Neuronal stem cell (in vitro differentiated cells): Measurements from ENCODE around the gene BAIAP3.

Experiments
- DNase-seq: peaks from one replicate; pipeline ENCODE4 v3.0.0-alpha.2; 2013; ENCODE audit warnings: low spot score
- H2AFZ ChIP-seq: one replicate; pipeline ENCODE4 v1.6.1; 2013; ENCODE audit warnings: mild to moderate bottlenecking, low read length, inconsistent platforms
- H2AK5ac ChIP-seq: 2 replicates; pipeline ENCODE4 v1.6.1; 2013; ENCODE audit warnings: low read depth, mild to moderate bottlenecking, inconsistent platforms, low read length, moderate library complexity, mixed read lengths
- H2BK120ac ChIP-seq: 2 replicates; pipeline ENCODE4 v1.6.1; 2013; ENCODE audit warnings: low read depth, mild to moderate bottlenecking, inconsistent platforms, low read length, moderate library complexity, mixed read lengths
- H2BK12ac ChIP-seq: one replicate; pipeline ENCODE4 v1.6.1; 2013; ENCODE audit warnings: low read length, inconsistent platforms
- H2BK15ac ChIP-seq: 2 replicates; pipeline ENCODE4 v1.6.1; 2013; ENCODE audit warnings: mild to moderate bottlenecking, low read length, inconsistent platforms, mixed read lengths
- H2BK5ac ChIP-seq: one replicate; pipeline ENCODE4 v1.6.1; 2013; ENCODE audit warnings: inconsistent platforms, mild to moderate bottlenecking, low read length, moderate library complexity
- H3K14ac ChIP-seq: one replicate; pipeline ENCODE4 v1.6.1; 2013; ENCODE audit warnings: low read length, inconsistent platforms
- H3K18ac ChIP-seq: 2 replicates; pipeline ENCODE4 v1.6.1; 2013; ENCODE audit warnings: low read length, inconsistent platforms
- H3K23ac ChIP-seq: 2 replicates; pipeline ENCODE4 v1.6.1; 2013; ENCODE audit warnings: low read depth, mild to moderate bottlenecking, mixed read lengths, low read length, inconsistent platforms; ENCODE audit not compliant: poor library complexity
- H3K27ac ChIP-seq: replicated peaks from 3 replicates; pipeline ENCODE4 v1.5.1; 2013; ENCODE audit warnings: low read length, inconsistent platforms
- H3K27me3 ChIP-seq, 3 experiments: 2 replicates each; pipeline ENCODE4 v1.6.1; 2013; ENCODE audit warnings: low read length in 3 of 3, mild to moderate bottlenecking in 2 of 3, inconsistent platforms in 1 of 3, low read depth in 1 of 3, mixed read lengths in 1 of 3, moderate library complexity in 1 of 3; ENCODE audit not compliant: control insufficient read depth in 3 of 3, insufficient read depth in 3 of 3
- H3K36me3 ChIP-seq, 2 donors: replicated peaks in 1 of 2; 2 replicates each; pipeline ENCODE4 v1.6.1; 2013; ENCODE audit warnings: low read length in 2 of 2; ENCODE audit not compliant: control insufficient read depth in 2 of 2, insufficient read depth in 2 of 2
- H3K4ac ChIP-seq: 2 replicates; pipeline ENCODE4 v1.6.1; 2013; ENCODE audit warnings: inconsistent platforms, mild to moderate bottlenecking, low read length, moderate library complexity
- H3K4me1 ChIP-seq, 2 donors: 1 replicate in 1 of 2; 2 replicates in 1 of 2; pipeline ENCODE4 v1.6.1; 2013; ENCODE audit warnings: low read length in 2 of 2, low read depth in 1 of 2; ENCODE audit not compliant: control insufficient read depth in 2 of 2, insufficient read depth in 1 of 2
- H3K4me2 ChIP-seq: one replicate; pipeline ENCODE4 v1.6.1; 2013; ENCODE audit warnings: mild to moderate bottlenecking, low read length, inconsistent platforms; ENCODE audit not compliant: insufficient read depth, poor library complexity, severe bottlenecking
- H3K4me3 ChIP-seq, 2 donors: 2 replicates each; pipeline ENCODE4 v1.5.1; 2013; ENCODE audit warnings: low read length in 2 of 2, mild to moderate bottlenecking in 2 of 2, inconsistent platforms in 1 of 2, moderate library complexity in 1 of 2
- H3K79me1 ChIP-seq: one replicate; pipeline ENCODE4 v1.6.1; 2013; ENCODE audit warnings: low read depth, mild to moderate bottlenecking, inconsistent platforms, low read length, moderate library complexity
- H3K9ac ChIP-seq: one replicate; pipeline ENCODE4 v1.6.1; 2013; ENCODE audit warnings: mild to moderate bottlenecking, low read depth, low read length, inconsistent platforms; ENCODE audit not compliant: poor library complexity
- H3K9me3 ChIP-seq, 2 donors: replicated peaks in 1 of 2; 2 replicates each; pipeline versions ENCODE3 to v1.6.1; 2013; ENCODE audit warnings: low read length in 2 of 2, mild to moderate bottlenecking in 2 of 2, inconsistent platforms in 1 of 2, low read depth in 1 of 2, mixed read lengths in 1 of 2, moderate library complexity in 1 of 2; ENCODE audit not compliant: control insufficient read depth in 2 of 2, insufficient read depth in 1 of 2
- H4K8ac ChIP-seq: one replicate; pipeline ENCODE4 v1.6.1; 2013; ENCODE audit warnings: low read depth, mild to moderate bottlenecking, inconsistent platforms, low read length, moderate library complexity
- H4K91ac ChIP-seq: one replicate; pipeline ENCODE4 v1.6.1; 2013; ENCODE audit warnings: low read length, low read depth, mild to moderate bottlenecking, inconsistent platforms; ENCODE audit not compliant: poor library complexity
- WGBS, 2 donors: extraction: QIAGEN DNeasy Blood & Tissue Kit; methylation state at CpG; one replicate each; pipeline ENCODE4 v1.1.7; 2013; ENCODE audit warnings: missing lambda C conversion rate in 2 of 2, mixed read lengths in 1 of 2; ENCODE audit not compliant: insufficient read length in 2 of 2, insufficient replicate concordance in 1 of 2; ENCODE audit errors: extremely low coverage in 2 of 2; 5-methylcytosine and 5-hydroxymethylcytosine counted together

The BAIAP3 gene

DNA sequence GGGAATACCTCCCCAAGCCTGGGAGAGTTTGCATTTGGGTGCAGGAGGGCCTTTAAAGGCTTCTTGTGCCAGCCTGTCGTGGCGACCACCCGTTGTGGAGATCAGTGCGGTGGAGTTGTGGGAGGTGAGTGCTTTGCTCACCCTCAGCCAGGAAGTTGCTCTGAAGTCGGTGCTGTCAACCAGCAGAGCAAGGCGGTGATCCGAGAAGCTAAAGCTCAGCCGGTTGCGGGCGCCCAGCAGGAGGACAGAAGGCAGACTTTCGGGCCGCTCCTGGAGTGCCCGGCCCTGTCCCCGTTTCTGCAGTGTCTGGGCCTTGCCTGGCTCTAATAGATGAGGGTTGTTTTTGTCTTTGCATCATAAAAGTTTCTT is 22.6 kb upstream of the BAIAP3 start:
- Histone ChIP-seq H3K23ac (no peak overlapping the region), H3K18ac (no peak overlapping the region), H3K9me3 (no peaks in the 10 kb centered on the region), H3K27ac (no peak overlapping the region), H3K4me3 (peak overlapping the region; percentile 96 to 99), H4K8ac (no peak overlapping the region), H2BK5ac (no peak overlapping the region), H2BK120ac (no peak overlapping the region), H3K36me3 (peaks cover 32 to 55% of the 10 kb centered on the region in 2 donors), H2BK12ac (no peak overlapping the region), H3K27me3 (no peaks in the 10 kb centered on the region), H3K4me1 (peaks cover 12 to 13% of the 10 kb centered on the region in 2 donors), H3K14ac (no peak overlapping the region), H2BK15ac (no peak overlapping the region), H3K4ac (no peak overlapping the region), H3K79me1 (peaks cover 25% of the 10 kb centered on the region), H3K4me2 (peak overlapping the region; percentile 81), H2AK5ac (no peak overlapping the region), H2AFZ (no peak overlapping the region), H3K9ac (peak overlapping the region; percentile 85), H4K91ac (no peak overlapping the region)
- WGBS, 2 donors: no CpG with 5 or more reads among the region's 14 CpGs
- no peak for DNase-seq

DNA sequence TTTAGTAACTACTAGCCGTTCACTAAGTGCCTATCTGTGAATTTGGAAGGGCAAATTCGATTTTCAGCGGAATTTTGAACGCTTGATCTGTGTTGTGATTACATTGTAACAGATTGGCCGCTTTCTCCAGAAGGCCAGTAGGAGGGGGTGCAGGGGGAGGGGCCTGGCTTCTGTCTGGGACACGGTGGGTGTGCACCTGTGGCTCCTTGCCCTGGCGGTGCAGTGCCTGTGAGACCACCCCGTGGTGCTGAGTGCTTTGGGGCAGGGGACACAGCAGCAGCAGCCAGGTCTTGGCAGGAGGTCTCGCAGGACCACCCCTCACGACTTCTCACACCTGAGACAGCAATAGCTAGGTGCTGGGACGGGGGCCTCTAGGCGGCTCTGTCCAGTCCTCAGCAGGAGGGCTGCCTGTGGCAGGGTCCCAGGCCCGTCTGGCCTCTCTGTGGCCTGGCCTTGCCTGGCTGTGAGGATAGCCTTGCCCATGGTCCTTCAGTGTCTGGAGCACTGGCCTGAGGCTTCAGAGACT is 22.2 kb upstream of the BAIAP3 start:
- Histone ChIP-seq H3K4me3 (peak overlapping the region; percentile 96 to 99), H3K79me1 (peaks cover 29% of the 10 kb centered on the region), H4K91ac (no peak overlapping the region), H3K27ac (no peak overlapping the region), H2AK5ac (no peak overlapping the region), H2BK120ac (no peak overlapping the region), H2BK15ac (no peak overlapping the region), H3K4ac (no peak overlapping the region), H2BK12ac (peak overlapping the region; percentile 30), H3K27me3 (no peaks in the 10 kb centered on the region), H3K14ac (peak overlapping the region; percentile 61), H3K4me1 (peaks cover 12 to 13% of the 10 kb centered on the region in 2 donors), H3K9ac (peak overlapping the region; percentile 88), H3K4me2 (peak overlapping the region; percentile 81), H4K8ac (no peak overlapping the region), H3K18ac (no peak overlapping the region), H3K23ac (no peak overlapping the region), H2AFZ (no peak overlapping the region), H2BK5ac (no peak overlapping the region), H3K9me3 (no peaks in the 10 kb centered on the region), H3K36me3 (peaks cover 36 to 59% of the 10 kb centered on the region in 2 donors)
- WGBS, 2 donors: no CpG with 5 or more reads among the region's 13 CpGs
- DNase-seq: no peak

DNA sequence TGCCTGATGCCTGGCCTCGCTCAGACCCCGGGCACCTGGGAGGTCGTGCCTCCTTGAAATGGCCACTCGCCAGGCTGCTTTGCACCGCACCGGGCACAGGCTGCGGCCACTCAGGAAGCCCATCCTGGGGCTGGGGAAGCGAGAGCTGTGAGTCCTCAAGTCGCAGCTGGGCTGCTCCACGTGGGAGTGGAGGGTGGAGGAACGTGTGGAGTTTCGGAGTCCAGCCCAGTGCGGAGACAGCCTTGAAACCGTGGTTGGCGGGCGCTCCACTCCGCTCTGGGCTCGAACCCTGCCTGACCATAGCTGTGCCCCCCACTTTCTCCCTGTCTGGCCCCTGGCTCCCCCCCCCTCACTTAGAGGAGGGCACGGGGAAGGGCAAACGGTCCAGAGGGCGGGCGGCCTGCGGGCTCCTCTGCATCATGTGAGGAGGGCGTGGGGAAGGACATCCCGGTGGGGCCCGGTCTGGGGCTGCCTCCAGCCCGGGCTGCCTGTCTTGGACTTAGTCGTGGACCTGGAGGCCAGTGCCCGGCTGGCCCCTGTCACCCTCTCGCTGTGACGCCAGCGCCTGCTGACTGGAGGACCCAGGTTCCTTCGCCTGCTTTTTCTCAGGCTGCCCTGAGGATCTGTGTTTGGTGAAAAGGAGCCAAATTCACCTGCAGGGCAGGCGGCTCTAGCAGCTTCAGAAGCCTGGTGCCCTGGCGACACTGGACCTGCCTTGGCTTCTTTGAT is 21.5 kb upstream of the BAIAP3 start:
- Histone ChIP-seq H2AK5ac (no peak overlapping the region), H3K14ac (peak overlapping the region; percentile 61), H3K18ac (no peak overlapping the region), H4K91ac (no peak overlapping the region), H3K23ac (peak overlapping the region; percentile 85), H3K36me3 (peaks cover 42 to 66% of the 10 kb centered on the region in 2 donors), H3K9ac (peak overlapping the region; percentile 88), H4K8ac (peak overlapping the region; percentile 17), H3K79me1 (peaks cover 30% of the 10 kb centered on the region), H2AFZ (no peak overlapping the region), H2BK120ac (no peak overlapping the region), H2BK15ac (no peak overlapping the region), H3K9me3 (no peaks in the 10 kb centered on the region), H3K4me3 (peak overlapping the region; percentile 96 to 99), H2BK5ac (peak overlapping the region; percentile 35), H3K4me2 (peak overlapping the region; percentile 81), H3K27me3 (no peaks in the 10 kb centered on the region), H3K27ac (no peak overlapping the region), H3K4me1 (peaks cover 12 to 13% of the 10 kb centered on the region in 2 donors), H3K4ac (no peak overlapping the region), H2BK12ac (peak overlapping the region; percentile 30)
- WGBS, 2 donors: no CpG with 5 or more reads among the region's 35 CpGs
- no peak for DNase-seq

DNA sequence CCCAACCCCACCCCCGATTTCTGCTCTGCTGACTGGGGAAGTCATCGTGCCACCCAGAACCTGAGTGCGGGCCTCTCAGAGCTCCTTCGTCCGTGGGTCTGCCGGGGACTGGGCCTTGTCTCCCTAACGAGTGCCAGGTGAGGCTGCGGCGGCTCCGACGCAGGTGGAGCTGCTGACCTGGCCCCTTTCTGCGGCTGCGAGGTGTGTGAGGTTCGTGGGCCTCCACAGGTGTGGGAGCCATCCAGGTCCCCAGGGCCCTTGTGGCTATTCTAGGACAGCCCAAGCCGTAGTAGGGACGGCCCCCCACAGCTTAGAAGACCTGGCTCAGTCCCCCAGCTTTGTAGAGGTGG is 21.0 kb upstream of the BAIAP3 start:
- Histone ChIP-seq H3K4me3 (no peak overlapping the region), H2BK5ac (no peak overlapping the region), H3K79me1 (peaks cover 34% of the 10 kb centered on the region), H2AK5ac (no peak overlapping the region), H2BK12ac (no peak overlapping the region), H3K9ac (no peak overlapping the region), H3K23ac (no peak overlapping the region), H3K4ac (no peak overlapping the region), H3K9me3 (no peaks in the 10 kb centered on the region), H3K4me1 (peaks cover 12 to 13% of the 10 kb centered on the region in 2 donors), H3K18ac (no peak overlapping the region), H4K8ac (no peak overlapping the region), H3K4me2 (no peak overlapping the region), H3K36me3 (peaks cover 46 to 71% of the 10 kb centered on the region in 2 donors), H4K91ac (no peak overlapping the region), H2BK15ac (no peak overlapping the region), H3K14ac (no peak overlapping the region), H3K27ac (no peak overlapping the region), H3K27me3 (no peaks in the 10 kb centered on the region), H2AFZ (no peak overlapping the region), H2BK120ac (no peak overlapping the region)
- no peak for DNase-seq
- no CpG with 5 or more reads among the region's 16 CpGs for WGBS, 2 donors
